ENCODE measurements around the gene SLC46A3.
"Not testable (repeated sequence)": the region's sequence is repeated elsewhere in the genome, so short reads cannot be mapped to it uniquely, and the experiment has no call there.

The SLC46A3 gene, protein sequence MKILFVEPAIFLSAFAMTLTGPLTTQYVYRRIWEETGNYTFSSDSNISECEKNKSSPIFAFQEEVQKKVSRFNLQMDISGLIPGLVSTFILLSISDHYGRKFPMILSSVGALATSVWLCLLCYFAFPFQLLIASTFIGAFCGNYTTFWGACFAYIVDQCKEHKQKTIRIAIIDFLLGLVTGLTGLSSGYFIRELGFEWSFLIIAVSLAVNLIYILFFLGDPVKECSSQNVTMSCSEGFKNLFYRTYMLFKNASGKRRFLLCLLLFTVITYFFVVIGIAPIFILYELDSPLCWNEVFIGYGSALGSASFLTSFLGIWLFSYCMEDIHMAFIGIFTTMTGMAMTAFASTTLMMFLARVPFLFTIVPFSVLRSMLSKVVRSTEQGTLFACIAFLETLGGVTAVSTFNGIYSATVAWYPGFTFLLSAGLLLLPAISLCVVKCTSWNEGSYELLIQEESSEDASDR

DNA sequence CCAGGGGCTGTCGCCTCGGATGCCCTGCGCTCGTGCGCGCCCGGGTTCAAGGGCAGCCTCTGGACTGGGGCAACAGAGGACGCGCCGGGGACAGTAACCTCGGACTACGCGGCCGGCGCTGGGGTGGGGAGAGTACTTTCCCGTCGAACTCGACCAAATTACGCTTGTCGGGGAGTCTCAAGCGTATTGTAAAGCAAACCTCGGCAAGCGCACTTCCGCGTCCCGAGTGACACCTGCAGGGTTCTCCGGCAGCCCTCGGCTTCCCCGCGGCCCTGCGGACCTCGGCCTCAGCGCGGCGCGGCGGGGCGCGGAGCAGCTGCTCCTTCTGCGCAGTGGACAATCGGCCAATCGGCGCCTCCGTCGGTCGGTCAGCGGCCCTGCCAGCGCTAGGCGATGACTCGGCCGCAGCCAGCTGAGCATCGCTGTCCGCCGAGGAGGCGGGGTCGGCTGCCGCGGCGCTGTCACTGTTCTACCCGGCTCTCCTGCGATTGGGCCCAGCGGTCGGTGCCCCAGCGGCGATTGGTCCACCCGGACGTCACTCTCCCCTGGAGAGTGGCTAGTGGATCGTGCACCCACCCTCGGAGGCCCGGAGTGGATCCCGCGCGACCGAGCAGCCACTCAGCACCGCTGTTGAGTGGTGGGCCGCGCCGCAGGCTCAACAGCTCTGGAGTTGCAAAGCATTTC, at the start of gene SLC46A3:
Gene SLC46A3, minus strand, starts transcription at position 428 of the 684 bp plus-strand sequence. CDS start 972 bp downstream, outside the sequence.
- peak; percentile 96 for DNase-seq (ENCODE audit: low spot score)

DNA sequence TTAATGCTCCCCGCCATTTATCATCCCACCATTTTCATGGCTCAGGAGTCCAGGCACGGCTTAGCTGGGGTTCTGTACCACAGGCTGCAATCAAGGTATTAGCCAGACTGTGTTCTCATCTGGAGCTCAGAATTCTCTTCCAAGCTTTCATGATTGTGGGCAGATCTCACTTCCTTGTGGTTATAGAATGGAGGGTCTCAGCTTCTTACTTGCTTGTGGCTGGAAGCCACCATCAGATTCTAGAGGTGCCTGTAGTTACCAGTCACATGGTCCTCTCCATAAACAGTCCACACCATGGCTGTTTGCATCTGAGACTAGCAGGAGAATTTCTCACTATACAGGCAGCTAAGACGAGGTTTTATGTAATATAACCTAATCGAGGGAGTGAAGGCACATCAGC, 45.1 kb upstream of the SLC46A3 start:
- DNase-seq (ENCODE audit: low spot score) = no peak

DNA sequence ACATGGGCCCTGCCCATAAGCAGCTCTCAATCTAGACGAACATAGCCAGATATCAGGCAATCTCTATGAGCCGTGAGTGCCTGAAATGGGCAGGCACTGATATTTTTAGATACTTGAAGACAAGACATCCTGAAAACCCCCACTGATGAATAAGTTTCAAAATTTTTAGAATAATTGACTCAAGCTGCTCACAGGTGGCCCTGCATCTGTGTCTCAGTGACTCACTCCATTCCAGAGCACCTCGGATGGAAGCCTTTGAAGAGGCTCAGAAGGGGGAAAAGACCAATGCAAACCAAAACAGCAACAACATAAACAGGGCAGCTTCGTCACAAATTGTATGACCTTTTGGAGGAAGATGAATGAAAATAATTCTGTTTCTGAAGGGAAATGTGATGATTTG, 42.8 kb upstream of the SLC46A3 start:
- no peak for DNase-seq (ENCODE audit: low spot score)

DNA sequence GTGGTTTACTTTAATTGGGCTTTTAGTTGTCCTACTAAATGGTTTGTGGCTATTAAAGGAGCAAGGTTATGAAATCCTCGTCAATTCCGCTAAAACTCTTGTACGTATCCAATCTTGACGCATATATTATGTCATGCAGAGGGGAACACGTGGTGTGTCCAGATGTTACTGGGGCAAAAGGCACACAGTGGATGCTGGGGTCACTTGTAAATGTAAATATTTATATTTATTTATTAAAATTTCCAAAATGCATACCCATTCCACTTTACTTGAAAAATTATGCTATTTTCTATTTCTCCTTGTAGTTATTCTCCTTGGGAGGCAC, 36.7 kb upstream of the SLC46A3 start:
- no peak for DNase-seq (ENCODE audit: low spot score)

DNA sequence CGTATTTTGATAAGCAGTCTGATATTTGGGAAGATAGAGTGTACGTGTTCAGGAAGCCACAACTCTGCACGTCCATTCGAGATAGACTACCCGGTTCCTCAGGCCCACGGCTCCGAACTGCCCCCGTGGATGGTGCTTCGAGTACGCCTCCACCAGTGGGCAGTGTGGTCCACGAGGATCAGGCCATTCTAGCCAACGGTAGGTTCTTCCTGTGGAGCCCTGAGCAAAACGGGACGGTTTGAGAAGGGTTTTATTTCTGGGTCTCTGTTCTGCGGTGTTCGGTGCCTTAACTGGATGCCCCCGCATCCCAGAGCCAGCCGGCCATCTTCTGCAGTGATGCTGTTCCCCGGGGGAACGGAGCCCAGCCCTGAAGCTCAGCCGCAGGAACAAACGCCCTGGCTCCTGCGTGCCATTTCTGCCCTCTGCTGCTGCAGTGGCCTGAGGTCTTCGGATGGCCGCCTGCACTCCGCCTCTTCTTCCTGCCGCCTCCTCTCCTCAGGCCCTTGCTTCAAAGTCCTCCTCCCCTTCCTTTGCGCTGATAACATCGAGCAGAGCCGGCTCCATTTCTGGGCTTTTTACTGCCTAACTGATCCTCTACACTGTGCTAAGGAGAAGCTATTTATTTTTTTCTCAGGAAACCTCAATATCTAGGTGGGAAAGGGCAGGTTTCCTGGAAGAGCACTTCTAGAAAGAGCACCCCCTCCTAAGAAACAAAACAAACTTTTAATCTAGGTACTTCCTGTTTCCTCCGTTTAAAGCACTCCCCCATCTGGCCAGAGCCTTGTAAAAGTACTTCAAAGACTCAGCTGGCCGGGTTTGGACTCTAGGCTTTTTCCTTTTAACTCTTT, 36.2 kb upstream of the SLC46A3 start:
- DNase-seq (ENCODE audit: low spot score) = no peak

DNA sequence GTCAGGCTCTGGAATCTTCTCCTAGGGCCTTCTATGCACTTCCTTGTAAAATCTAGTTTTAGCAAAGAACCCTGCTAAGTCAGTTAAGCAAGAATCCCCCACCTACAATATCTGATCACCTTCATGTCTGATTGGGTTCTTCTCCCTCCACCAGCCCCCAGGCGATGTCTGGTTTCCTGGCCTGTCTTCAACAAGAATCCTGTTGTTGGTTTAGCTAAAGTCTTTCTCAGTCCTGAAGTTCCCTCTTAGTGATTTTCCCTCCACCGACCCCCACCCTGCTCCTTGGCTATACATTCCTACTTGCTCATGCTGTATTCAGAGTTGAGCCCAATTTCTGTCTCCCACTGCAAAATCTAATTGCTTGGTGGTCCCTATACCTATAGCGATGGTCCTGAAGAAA, 35.2 kb upstream of the SLC46A3 start:
- no peak for DNase-seq (ENCODE audit: low spot score)

DNA sequence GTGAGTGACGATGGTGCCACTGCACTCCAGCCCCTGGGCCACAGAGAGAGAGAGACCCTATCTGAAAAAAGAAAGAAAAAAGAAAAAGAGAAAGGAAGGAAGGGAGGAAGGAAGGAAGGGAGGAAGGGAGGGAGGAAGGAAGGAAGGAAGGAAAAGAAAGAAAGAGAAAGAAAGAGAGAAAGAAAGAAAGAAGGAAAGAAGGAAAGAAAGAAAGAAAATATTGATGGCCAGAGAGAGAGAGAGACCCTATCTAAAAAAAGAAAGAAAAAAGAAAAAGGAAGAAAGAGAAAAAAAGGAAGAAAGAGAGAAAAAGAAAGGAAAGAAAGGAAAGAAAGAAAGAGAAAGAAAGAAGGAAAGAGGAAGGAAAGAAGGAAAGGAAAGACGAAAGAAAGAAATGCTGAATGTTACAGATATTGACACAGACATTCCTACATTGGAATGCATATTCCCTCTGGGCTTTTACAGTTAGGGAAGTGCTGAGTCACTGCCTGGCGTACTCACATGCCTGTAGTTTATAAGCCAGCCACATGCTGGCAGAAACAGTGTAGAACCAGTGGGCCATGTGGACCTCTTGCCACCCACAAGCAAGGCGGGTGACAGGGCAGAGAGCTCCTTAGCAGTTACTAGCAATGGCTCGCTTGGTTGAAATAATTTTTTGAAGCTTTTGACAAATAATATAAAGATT, 34.6 kb upstream of the SLC46A3 start:
- no peak for DNase-seq (ENCODE audit: low spot score)

DNA sequence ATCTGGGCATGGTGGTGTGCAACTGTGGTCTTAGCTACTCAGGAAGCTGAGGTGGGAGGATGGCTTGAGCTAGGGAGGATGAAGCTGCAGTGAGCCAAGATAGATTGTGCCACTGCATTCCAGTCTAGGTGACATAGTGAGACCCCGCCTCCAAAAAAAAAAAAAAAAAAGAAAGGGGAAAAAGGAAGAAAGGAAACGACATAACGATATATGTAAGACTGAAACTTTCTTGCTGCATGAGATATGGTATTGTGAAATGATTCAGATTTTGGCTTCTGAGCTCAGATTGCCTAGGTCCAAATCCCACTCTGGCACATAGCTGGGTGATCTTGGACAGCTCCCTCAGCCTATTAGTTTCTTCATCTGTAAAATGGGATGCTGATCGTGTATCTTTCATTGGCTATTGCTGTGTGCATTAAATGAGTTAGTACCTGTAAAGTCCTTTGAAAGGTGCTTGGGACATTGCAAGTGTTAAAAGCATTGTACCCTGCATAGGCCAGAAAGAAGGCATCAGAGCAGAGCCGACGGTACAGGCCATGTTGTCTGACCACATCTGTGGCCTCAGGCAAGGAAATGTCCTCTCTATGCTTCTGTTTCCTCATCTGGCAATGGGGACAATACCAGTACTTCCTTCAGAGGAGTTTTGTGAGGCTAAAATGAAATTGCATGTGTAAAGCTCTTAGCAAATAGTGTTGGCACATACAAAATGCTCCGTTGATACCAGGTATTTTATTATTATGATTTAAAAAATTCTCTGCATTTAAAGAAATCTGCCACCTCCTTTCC, 32.6 kb upstream of the SLC46A3 start:
- peak; percentile 20 for DNase-seq (ENCODE audit: low spot score)

DNA sequence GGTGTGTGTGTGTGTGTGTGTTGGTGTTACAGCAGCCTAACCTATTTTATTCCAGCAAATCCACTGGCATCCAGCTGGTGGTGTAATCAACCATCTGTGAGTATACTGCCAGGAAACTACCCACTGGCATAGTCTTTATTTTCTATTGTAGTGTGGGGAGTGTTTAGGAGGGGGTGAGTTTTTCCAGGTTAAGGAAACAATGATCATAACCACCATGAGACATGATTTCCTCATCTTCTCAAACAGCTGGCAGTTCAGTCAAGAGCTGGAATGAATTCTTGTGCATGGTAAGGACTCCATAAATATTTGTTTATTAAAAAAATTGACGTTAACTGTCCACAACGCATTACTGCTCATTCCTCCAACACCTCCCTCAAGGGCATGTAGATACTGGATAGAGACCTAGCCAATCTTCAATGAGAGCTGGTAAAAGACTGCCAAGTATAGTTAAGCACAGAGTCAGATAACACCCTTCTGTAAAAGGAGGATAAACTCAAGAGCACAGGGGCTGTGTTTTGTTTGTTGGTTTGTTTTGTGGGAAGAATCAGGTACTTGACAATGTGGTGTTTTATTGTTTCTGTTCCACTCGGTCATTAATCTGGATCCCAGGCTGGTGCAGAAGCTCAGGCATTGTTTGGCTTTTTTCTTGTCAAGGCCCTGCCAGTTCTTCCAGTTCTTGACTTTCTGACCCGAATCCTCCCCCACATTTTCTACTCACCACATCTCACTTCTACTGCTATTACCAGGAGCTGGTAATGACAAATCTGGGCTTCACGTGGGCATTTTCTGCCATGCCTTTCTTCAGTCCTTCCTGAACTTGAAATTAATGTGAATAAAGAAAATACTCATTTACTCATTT, 31.6 kb upstream of the SLC46A3 start:
- DNase-seq (ENCODE audit: low spot score) = no peak

DNA sequence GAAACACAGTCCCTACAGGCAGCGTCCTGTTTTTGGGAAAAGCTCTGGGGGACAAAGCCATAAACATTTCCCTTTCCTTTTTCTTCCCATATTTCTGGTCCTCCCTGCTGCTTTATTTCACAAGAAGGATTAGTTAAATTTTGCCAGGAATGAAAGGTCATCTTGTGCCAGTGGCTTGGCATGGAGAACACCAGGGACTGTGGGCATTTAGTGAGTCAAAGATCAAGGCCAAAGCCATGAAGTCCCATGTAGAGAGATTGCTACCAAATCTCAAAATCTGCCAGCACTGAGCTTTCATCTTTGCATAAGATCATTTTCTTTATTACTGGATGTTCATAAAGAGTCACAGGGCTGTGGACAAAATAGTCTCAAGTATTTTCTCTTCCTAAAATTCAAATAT, 29.1 kb upstream of the SLC46A3 start:
- DNase-seq (ENCODE audit: low spot score) = no peak

DNA sequence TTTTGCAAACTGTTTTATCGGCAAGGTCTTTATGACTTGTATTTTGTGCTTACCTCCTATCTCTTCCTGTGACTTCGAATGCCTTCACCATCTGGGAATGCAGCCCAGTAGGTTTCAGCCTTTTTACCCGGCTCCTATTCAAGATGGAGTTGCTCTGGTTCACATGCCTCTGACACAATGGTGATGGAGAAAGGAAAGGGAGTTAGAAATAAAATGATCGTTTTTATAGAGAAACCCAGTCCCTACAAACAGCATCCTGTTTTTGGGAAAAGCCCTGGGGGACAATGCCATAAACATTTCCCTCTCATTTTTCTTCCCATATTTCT, 27.5 kb upstream of the SLC46A3 start:
- DNase-seq (ENCODE audit: low spot score) = no peak

DNA sequence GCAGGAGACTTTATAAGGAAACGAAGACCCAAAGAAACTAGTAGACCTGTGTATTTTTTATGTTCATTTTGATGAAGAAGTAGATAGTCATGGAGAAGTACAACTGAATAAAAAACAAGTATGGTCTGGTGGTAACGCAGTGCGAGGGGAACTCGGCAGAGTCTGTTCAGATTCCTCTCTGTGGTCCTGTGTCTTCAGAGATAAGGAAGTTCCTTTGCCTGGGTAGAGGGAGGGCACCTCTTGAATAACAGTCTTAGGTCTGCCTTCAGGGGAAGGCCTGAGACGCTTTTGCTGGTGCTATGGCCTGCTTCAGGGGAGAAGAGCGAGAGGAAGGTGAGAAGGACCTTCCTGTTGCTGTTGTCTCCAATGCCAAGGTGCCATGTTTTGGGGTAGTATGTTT, 25.9 kb upstream of the SLC46A3 start:
- DNase-seq (ENCODE audit: low spot score) = no peak

DNA sequence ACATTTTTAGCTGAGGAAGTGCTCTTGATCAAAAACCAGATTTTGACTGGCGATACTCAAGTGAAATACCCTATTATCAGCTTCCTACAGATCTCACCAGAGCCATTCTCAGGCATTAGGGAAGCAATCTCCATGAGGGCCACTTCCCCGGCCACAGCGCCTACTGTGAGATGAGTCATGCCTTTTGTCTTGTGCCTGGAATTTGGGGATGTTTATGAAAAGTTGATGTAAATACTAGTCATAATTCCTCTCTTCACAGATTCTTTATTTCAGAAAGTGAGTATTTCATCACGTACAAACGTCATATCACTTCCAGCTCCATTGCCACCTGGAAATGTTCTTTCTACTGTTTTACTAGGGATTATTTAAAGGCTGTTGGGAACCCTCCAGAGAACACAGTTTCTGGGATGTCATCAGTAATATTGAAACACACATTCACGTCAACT, 25.3 kb upstream of the SLC46A3 start:
- no peak for DNase-seq (ENCODE audit: low spot score)

DNA sequence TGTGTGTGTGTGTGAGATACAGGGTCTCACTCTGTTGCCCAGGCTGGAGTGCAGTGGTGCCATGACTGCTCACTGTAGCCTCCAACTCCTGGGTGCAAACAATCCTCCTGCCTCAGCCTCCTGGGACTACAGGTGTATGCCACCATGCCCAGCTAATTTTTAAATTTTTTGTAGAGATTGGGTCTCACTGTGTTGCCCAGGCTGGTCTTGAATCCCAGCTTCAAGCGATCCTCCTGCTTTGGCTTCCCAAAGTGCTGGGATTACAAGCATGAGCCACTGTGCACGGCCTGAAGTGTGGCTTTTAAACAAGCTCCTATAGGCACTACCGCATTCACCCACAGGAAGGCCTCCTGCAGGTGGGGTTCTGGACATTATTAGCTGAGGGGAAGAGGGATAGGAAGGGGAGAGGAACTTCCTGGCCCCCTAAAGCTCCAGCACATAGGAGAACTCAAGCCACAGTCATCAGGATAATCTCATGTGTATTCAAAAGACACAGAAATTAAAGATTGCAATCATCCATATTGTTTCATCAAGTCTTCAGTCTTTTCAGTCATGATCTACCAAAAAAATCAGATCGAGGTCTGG, 24.8 kb upstream of the SLC46A3 start:
- no peak for DNase-seq (ENCODE audit: low spot score)

DNA sequence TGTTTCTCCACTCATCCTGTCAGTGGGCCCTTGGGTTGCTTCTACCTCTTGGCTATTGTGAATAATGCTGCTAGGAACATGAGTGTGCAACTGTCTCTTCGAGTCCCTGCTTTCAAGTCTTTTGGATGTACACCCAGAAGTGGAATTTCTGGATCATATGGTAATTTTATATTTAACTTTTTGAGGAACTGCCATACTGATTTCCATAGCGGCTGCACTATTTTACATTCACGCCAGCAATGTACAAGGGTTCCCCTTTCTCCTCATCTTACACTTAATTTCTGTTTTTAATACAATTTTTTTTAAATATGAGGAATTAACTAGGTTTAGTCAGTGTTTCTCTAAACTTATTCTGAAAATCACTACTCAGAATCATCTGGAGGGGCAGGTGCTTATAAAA, 24.2 kb upstream of the SLC46A3 start:
- DNase-seq (ENCODE audit: low spot score) = no peak

DNA sequence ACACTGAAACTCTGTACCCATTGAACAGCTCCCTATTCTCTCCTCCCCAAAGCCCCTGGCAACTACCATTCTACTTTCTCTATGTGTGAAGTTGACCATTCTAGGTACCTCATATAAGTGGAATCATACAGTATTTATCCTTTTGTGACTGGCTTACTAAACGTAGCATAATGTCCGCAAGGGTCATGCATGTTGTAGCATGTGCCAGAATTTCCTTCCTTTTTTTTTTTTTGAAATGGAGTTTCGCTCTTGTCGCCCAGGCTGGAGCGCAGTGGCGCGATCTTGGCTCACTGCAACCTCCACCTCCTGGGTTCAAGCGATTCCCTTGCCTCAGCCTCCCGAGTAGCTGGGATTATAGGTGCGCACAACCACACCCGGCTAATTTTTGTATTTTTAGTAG, 23.7 kb upstream of the SLC46A3 start:
- DNase-seq (ENCODE audit: low spot score) = not testable (repeated sequence)

DNA sequence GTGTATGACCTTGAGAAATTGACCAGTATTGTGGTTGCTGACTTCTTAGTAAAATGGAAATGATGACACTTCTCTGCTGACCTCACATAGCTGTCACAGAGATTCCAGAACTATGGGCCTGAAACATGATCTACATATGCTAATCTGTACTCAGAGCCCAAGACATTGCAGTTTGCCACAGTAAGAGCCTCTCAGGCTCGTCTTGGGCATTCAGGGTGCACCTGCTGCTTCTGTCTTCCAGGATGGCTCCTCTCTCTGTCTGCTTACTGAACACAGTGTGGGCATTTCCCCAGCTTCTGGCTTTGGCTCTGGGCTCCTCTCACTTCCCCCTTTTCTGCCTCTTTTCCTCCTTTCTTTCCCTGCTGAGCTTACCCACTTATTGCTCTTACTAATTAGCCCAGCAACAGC, 22.3 kb upstream of the SLC46A3 start:
- no peak for DNase-seq (ENCODE audit: low spot score)

DNA sequence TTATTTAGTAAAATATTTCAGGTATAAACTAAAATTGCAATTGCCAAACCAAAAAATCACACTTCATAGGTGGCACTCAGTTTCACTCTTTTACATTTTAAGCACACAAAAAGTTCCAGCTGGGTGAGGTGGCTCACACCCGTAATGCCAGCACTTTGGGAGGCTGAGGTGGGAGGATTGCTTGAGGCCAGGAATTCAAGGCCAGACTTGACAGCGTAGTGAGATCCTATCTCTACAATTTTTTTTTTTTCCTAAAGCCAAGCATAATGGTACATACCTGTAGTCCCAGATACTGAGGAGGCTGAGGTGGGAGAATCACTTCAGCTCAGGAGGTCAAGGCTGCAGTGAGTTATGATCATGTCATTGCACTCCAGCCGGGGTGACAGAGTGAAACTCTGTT, 20.6 kb upstream of the SLC46A3 start:
- DNase-seq (ENCODE audit: low spot score) = no peak

DNA sequence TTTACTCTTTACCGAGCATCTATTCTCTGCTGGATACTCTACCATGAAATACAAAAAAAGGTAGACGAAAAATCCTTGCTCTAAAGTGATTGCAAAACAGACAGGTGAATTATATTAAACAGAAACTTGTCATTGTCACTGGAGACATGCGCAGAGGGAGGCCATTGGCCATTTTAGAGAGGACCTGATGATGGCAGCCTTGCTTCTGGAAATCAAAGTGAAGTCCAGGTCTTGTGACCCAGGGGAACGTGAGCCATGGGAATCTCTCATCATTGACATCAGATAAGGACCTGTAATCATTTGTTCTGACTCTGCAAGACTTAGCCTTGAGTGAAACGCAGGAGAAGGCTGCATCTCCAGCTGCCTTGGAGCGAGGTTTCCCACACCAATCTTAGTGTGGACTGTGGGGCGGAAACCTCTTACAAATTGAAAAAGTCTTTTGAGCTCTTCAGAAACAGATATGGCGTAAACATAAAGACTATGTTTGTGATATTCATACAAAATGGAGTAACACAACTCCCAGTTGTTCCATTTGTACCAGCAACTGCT, 16.8 kb upstream of the SLC46A3 start:
- DNase-seq (ENCODE audit: low spot score) = no peak

DNA sequence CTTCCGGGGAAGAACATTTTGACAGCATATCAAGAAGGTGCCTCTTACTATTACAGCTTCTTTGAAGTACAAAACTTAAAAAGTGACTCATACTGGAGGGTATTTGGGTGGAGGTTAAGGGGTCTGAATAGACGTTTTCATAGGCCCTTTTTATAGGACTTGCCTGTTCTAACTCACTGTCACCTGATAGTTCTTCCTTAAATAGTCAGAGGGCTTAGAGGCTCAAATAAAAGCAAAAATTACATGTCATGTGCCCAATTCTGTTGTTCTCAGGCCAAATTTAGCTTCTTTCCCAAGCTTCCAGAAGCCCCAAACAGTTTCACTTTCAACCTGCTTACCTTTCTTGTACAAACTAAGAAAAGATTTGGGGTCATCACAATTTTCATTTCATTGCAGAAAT, 16.1 kb upstream of the SLC46A3 start:
- DNase-seq (ENCODE audit: low spot score) = no peak
